Mesothelial cell of epicardium (in vitro differentiated cells): ENCODE results near the gene MRPS18A. TPM values are rescaled to one million over a fixed set of nuclear protein-coding genes. Genes with fewer than 3 reads are reported as not detected.
"Not testable (repeated sequence)": the region's sequence is repeated elsewhere in the genome, so short reads cannot be mapped to it uniquely, and the experiment has no call there.

Experiments used
- DNase-seq, 2 experiments: peaks; one replicate each; pipeline ENCODE4 v3.0.0; 2021; ENCODE audit warnings: low spot score in 2 of 2; ENCODE audit not compliant: unreplicated experiment in 2 of 2
- H3K27ac Mint-ChIP-seq: 2 replicates; pipeline ENCODE4 v1.8.0; 2021; ENCODE audit warnings: mixed read lengths
- H3K27me3 Mint-ChIP-seq: 2 replicates; pipeline ENCODE4 v1.8.0; 2021; ENCODE audit warnings: low read depth, mixed read lengths
- H3K36me3 Mint-ChIP-seq: 2 replicates; pipeline ENCODE4 v1.8.0; 2021; ENCODE audit warnings: mixed read lengths
- H3K4me1 Mint-ChIP-seq: 2 replicates; pipeline ENCODE4 v1.8.0; 2021; ENCODE audit warnings: mixed read lengths
- H3K4me3 Mint-ChIP-seq: 2 replicates; pipeline ENCODE4 v1.8.0; 2021; ENCODE audit warnings: mild to moderate bottlenecking, moderate library complexity, mixed read lengths
- H3K9me3 Mint-ChIP-seq: 2 replicates; pipeline ENCODE4 v1.8.0; 2021; ENCODE audit warnings: mixed read lengths
- CTCF ChIP-seq: fragments of 200-600 bp; sonication (generic); IDR thresholded peaks from one replicate; pipeline ENCODE4 v1.5.0; 2021; ENCODE audit warnings: antibody characterized with exemption; ENCODE audit not compliant: unreplicated experiment
- total RNA-seq: library from RNA; stranded (reverse); gene quantifications from 3 replicates; pipeline ENCODE4 v1.2.1, GENCODE V29; 2021

Gene MRPS18A
- total RNA-seq, 1 donor from 2014 or later: 41.4 TPM

- Mint-ChIP-seq H3K9me3 (no peaks in the 10 kb centered on the region), H3K36me3 (no peaks in the 10 kb centered on the region), H3K4me1 (peaks cover 68% of the 10 kb centered on the region), H3K27ac (peak overlapping the region; percentile 92), H3K4me3 (no peak overlapping the region), H3K27me3 (peaks cover 1% of the 10 kb centered on the region)
- no peak for TF ChIP-seq CTCF
- no peak for DNase-seq
Measured at GRCh38 chr6:43705996-43706395, 18.4 kb upstream of the MRPS18A start.

GRCh38 chr6:43703512-43704429, 16.2 kb upstream of the MRPS18A start:
- Mint-ChIP-seq H3K27me3 (no peaks in the 10 kb centered on the region), H3K9me3 (no peaks in the 10 kb centered on the region), H3K4me1 (peaks cover 64% of the 10 kb centered on the region), H3K4me3 (no peak overlapping the region), H3K27ac (peak overlapping the region; percentile 90), H3K36me3 (no peaks in the 10 kb centered on the region)
- no peak for TF ChIP-seq CTCF
- no peak for DNase-seq

- H3K4me1 Mint-ChIP-seq: peaks cover 70% of the 10 kb centered on the region
- DNase-seq: peak; percentile 44 to 75
- H3K4me3 Mint-ChIP-seq: no peak overlapping the region
- no peaks in the 10 kb centered on the region for H3K27me3 Mint-ChIP-seq
- H3K27ac Mint-ChIP-seq: peak overlapping the region; percentile 90
- no peak for TF ChIP-seq CTCF
- H3K36me3 Mint-ChIP-seq: no peaks in the 10 kb centered on the region
- no peaks in the 10 kb centered on the region for H3K9me3 Mint-ChIP-seq
Measured at GRCh38 chr6:43702534-43703440, 15.2 kb upstream of the MRPS18A start.

GRCh38 chr6:43702171-43702533, 14.6 kb upstream of the MRPS18A start:
- Mint-ChIP-seq H3K36me3 (no peaks in the 10 kb centered on the region), H3K27ac (peak overlapping the region; percentile 90), H3K4me3 (no peak overlapping the region), H3K4me1 (peaks cover 67% of the 10 kb centered on the region), H3K27me3 (no peaks in the 10 kb centered on the region), H3K9me3 (no peaks in the 10 kb centered on the region)
- no peak for DNase-seq
- TF ChIP-seq CTCF: no peak

GRCh38 chr6:43700939-43701560, 13.5 kb upstream of the MRPS18A start:
- H3K27ac Mint-ChIP-seq, DNase-seq, H3K4me3 Mint-ChIP-seq, H3K27me3 Mint-ChIP-seq, H3K36me3 Mint-ChIP-seq, H3K9me3 Mint-ChIP-seq: not testable (repeated sequence)
- H3K4me1 Mint-ChIP-seq: peaks cover 56% of the 10 kb centered on the region
